MM.1S (cell line): ENCODE results near the gene ALPL.

Experiments used
- EZH2 ChIP-seq: fragments of 300-600 bp; sonication (generic); optimal IDR thresholded peaks from 2 replicates; pipeline ENCODE3; 2017; ENCODE audit warnings: low read depth, mild to moderate bottlenecking, antibody characterized with exemption, low read length, mixed read lengths
- EZH2phosphoT487 ChIP-seq: fragments of 300-600 bp; sonication (generic); IDR thresholded peaks from 2 replicates; pipeline ENCODE4 v1.6.1; 2018; ENCODE audit warnings: antibody characterized with exemption, low read length
- TF ChIP-seq, protein P1 (sequence below): fragments of 300-600 bp; sonication (generic); IDR thresholded peaks from 2 replicates; pipeline ENCODE4 v1.5.1; 2016; ENCODE audit warnings: antibody characterized with exemption, low read length, mixed read lengths

DNA sequence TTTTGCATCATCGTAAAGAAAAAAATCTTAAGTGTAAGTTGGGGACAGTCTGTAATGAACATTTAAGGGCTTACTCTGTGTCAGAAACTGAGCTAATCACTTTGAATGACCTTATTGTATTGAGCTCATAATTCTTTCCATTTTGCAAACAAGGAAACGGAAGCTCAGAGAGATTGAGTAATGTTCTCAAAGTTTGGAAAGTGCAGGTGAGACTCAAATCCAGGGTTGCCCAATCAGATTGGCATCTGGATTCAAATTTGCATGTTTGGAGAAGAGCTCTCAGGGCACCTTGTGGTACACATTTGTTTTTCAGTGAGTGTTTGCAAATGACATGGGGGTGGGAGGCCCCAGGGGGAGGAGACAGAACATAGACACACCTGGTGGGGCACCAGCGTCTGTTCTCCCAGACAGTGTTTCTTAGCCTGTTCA, 8.0 kb downstream of the ALPL start:
- TF ChIP-seq, protein P1, sequence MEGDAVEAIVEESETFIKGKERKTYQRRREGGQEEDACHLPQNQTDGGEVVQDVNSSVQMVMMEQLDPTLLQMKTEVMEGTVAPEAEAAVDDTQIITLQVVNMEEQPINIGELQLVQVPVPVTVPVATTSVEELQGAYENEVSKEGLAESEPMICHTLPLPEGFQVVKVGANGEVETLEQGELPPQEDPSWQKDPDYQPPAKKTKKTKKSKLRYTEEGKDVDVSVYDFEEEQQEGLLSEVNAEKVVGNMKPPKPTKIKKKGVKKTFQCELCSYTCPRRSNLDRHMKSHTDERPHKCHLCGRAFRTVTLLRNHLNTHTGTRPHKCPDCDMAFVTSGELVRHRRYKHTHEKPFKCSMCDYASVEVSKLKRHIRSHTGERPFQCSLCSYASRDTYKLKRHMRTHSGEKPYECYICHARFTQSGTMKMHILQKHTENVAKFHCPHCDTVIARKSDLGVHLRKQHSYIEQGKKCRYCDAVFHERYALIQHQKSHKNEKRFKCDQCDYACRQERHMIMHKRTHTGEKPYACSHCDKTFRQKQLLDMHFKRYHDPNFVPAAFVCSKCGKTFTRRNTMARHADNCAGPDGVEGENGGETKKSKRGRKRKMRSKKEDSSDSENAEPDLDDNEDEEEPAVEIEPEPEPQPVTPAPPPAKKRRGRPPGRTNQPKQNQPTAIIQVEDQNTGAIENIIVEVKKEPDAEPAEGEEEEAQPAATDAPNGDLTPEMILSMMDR: no peak
- TF ChIP-seq EZH2 (no peak), EZH2phosphoT487 (no peak)
